SKM-1 treated with dmso at 0.1 percent for 144 hours (cell line): Measurements from ENCODE around the gene ZNF407.
A peak's percentile ranks its signal among the peaks of the same experiment; 100 is the strongest.
"Not testable (repeated sequence)": the region's sequence is repeated elsewhere in the genome, so short reads cannot be mapped to it uniquely, and the experiment has no call there.

Experiments
- DNase-seq: peaks from one replicate; lab custom pipeline; 2025; ENCODE audit not compliant: unreplicated experiment; lab: John Stamatoyannopoulos, UW

ZNF407 gene

DNA sequence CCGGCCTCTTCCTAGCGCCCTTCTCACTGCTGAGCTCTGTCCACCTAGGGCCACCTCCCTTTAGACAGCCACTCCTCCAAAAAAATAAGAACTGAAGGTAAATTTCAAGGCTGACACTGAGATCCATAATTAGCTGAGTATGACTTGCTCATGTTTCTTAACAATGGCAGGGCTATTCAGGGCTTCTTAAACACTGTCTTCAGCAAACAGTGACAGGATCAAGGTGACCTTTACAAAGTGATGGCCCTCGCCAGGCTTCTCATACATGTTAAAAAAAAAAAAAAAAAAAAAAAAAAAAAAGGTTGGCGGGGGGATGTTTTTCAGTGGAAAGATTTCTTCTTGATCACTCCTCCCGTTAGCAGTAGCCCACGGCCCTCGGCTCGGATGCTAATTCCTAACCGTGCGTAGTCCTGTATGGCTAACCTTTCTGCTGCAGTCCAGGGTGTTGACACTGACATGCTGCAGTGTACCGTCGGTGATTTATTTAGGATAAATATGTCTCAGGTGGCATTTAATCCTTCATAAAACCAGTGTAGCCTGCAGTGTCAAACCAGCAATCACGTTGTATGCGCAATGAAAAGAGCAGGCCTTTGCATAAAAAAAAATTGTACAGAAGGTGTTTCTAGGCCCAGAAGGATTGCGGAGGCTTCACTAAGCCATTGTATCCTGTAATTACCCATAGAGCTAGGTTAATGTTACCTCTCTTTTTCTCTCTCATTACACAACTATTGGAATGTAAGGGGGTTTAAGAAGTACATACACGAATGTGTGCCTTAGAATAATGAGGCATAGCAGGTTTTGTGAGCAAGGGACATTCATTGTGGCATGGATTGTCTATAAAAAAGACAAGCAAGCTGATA is 468.6 kb downstream of the ZNF407 start:
- DNase-seq: no peak

GRCh38 chr18:75066936-75067335 is 469.3 kb downstream of the ZNF407 start:
- no peak for DNase-seq

DNA sequence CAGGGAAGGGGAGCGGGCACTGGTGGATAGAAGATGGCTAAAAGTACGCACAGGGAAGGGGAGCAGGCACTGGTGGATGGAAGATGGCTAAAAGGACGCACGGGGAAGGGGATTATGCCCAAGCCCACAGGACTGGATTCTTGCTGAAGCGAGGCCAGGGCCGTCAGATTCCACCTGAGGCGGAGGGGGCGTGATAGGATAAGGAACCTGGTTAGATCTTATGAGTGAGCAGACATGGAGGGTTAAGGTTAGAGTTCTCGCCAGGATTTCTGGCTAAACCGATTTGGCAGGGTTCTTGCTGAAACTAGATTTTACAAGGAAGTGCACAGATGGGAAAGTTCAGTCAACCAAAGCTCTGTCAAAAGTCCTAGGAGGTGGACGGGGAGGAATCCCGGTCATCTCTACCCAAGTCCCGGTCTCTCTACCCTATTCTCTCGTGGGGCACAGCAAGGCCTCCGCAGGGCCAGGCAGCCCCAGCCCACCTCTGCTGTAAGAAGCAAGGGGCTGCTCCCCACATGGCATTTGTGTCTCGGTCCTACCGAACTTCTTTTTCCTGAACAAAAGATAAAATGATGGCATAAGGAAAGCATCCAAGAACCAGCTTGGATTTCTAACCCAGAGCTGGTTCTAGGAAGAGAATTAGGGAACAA is 470.5 kb downstream of the ZNF407 start:
- DNase-seq: no peak

DNA sequence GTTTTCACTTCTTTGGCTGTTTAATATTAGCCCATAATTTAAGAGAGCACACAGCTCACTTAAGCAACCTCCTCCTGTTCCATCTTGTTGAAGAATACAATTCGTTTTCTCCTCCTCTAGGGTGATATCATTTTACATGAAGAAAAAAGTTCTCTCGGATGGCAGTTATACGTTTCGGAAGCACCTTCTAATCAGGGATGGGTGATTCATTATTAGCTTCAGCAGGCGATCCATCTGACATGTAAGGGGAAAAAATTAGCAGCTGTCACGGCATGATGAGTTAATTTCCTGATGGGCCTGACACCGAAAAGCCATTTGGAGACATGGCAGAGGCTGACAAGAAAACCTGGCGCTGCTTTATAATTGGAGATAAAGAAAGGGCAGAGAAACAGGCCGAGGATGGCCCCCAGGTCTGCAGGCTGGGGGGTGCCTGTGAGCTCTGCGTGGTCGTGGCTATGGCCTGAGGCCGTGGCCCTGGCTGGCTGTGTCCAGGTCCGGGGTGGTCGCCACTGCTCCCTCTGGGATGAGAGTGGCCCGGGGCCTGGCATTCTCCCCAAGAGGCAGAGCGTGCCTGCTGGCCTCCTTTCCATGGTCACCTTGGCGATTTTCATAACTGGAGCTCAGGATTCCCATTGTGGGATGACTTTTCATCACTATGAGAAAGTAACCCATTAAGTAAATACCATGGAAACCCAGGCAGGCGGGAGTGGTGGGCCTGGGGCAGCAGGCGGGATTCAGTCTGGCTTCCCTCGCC is 471.2 kb downstream of the ZNF407 start:
- DNase-seq: no peak

DNA sequence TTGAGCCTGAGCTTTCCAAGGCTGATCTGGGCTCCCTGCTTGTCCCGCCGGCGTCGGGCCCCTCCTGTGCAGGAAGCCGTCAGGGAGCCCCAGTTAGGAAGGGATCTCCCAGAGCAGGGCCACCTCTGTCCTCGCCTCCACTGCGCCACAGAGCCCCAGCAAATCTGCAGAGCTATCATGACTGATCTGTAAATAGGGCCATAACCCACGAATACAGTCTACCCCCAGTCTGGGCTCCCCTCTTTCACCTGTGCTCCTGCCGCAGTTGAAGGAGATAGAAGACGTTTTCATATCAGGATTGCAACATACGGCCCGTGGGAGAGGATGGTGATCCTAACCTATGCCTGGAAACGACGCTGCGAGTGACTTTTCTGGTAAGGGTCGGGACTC is 472.6 kb downstream of the ZNF407 start:
- DNase-seq: no peak

DNA sequence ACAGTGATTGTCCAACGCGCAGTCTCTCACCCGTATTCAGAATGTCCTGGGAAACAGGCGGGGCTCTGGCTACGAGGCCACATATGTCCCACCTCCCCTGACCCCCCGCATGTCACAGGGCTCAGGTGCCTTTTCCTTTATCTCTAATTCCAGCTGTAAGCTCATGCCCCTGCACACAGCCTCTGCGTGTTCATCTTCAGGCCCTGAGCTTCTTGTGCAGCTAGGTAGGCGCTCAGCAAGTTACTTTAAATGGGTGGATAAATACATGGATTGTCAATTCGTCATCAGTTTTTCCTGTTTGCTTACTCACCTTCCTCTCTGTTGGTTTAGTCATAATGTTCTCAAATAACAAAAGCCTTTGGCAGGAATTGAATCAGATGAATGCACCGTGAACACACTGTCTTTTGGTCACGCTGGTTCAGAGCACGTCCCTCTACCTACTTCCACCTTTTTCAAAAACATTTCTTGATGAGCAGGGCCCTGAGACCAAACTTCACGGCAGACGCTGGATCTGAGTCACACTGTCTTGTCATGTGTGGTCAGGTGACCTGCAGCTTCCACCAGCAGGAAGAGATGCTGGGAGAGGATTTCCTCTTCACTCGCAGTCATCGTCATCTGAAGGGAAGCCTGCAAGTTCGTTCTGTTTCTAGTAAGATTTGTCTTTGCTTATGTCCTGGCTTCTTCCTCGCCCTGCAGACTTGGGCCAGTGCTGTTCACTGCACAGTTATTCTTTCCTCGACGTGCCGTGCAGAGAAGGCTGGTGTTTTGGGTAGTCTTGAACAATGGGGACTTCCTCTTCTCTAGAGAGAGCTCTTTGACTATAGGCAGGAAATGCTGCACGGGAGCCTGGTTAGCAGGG is 473.2 kb downstream of the ZNF407 start:
- DNase-seq: peak; percentile 83

DNA sequence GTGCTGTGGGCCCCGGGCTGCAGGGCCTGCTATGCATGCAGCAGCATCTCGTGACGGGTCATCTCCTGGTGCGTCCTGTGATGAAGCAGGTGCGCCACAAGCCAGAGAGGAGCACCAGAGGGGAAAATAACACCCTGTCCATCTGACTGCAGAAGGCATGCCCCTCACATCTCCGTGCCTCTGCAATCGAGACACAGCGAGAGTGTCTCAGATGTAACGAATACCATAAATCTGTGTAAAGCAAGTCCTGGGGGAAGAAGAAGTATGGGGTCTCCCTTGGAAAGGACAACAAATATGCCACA is 473.8 kb downstream of the ZNF407 start:
- DNase-seq: no peak

- DNase-seq: no peak
Observed at GRCh38 chr18:75071866-75072671, 474.4 kb downstream of the ZNF407 start.

DNA sequence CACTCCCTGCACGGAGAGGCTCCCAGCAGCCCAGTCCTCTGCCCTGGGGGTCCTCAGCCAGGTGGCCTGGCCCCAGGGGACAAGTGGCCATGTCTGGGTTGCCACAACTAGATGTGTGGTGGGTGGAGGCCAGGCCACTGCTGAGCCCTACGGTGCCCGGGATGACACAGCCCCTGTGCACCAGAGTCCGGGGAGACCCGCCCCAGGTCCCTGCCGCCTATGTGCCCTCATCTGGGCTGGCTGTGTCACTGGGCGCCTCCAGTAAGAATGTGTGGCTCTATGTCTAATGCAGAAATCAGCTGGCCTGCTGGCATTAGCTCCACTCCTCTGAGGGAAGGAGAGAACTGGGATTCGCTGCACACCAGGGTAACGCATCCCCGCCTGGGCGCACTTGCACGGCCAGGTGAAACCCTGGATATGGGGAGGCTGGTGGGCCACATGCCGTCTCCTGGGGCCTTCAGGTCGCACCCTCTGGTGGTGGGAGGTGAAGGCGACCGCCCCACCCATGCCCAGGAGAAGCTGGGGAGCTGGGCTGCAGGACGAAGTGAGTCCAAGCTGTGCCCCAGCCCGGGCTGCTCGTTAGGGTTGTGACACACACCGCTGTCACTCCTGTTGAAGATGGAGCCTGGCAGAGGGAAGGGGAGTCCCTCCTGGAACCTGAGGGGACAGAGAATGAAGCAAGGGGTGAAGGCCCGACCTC is 475.2 kb downstream of the ZNF407 start:
- DNase-seq: no peak

GRCh38 chr18:75073654-75074053 is 476.0 kb downstream of the ZNF407 start:
- DNase-seq: no peak

GRCh38 chr18:75074196-75075015 is 476.7 kb downstream of the ZNF407 start:
- DNase-seq: no peak

GRCh38 chr18:75075016-75075305 is 477.3 kb downstream of the ZNF407 start:
- no peak for DNase-seq

DNA sequence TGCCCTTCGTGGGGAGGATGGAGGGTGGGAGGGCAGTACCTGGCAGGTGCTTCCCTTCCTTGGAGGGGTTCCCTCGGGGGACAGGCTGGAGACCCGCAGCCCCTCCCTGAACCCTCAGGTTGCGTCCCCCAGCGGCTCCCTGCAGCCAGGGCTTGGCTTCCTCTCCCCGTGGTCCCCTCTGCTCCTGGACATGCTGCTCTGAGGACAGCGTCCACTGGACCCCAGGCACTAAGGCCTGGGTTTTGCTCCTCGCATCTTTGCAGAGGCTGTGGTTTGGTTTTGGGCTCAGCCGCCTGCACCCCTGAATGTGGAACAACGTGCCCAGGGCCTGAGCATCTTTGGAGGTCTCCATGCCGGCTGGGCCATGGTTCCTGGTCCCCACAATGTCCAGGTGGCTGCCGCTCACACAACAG is 477.8 kb downstream of the ZNF407 start:
- no peak for DNase-seq

DNA sequence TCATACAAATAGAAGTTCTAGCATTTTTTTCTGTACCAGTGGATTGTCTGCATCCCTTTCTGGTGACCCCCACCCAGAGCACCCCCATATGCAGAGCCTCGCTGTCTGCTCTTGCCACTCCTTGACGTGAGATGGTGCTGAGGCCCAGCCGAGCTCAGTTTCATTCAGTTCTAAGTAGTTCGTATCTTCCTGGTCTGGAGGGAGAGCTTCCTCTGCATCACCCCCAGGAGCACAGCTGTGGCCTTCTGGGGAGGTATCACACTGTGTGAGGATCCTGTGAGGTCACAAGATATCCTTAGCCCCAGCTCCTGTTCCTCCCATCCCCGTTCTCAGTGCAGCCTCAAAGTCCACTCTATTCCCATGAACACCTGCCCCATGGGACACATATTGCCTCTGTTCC is 478.6 kb downstream of the ZNF407 start:
- DNase-seq: no peak

GRCh38 chr18:75081486-75081885 is 483.8 kb downstream of the ZNF407 start:
- no peak for DNase-seq

- no peak for DNase-seq
Observed at GRCh38 chr18:75083131-75083530, 485.5 kb downstream of the ZNF407 start.

DNA sequence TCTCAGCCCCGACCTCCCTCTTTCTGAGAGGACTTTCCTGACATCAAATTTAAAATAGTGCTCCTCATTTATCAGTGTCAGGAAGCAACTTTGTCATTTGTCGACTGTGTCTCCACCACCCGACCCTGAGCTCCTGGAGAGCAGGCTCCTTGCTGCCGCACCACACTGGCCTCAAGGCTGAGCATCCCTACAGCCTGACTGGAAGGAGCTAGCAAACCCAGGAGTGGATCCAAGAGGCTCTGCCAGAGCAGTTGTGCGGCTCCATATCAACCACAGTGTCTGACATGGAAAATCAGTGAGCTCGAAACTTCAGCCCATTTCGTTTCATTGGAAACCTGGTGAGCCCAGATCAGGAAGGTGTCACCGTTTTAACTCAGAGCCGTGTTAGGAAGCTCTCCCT is 486.1 kb downstream of the ZNF407 start:
- DNase-seq: no peak

DNA sequence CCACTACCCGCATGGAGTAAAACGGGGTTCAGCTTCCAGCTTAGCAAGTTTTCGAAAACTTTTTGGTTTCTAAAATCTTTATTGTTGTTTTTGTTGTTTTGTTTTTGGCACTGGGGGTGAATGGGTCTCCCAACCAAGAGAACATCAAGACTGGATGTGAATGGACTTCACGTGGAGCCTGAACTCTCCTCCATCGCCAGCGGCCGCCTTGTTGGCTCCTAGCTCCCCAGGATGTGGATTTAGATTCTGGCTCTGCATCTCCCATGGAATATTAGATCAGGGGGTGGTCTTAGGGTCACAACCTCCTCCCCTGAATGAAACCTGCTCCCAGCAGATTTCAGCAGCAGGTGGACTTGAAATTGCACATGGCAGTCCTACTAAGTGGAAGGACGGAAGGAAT is 488.0 kb downstream of the ZNF407 start:
- DNase-seq: not testable (repeated sequence)

GRCh38 chr18:75086494-75087034 is 488.9 kb downstream of the ZNF407 start:
- DNase-seq: no peak
